ENCODE measurements around the gene DHRSX. TPM values are rescaled to one million over a fixed set of nuclear protein-coding genes. Genes with fewer than 3 reads are reported as not detected.
"Not testable (repeated sequence)": the region's sequence is repeated elsewhere in the genome, so short reads cannot be mapped to it uniquely, and the experiment has no call there.

Gene DHRSX
- total and polyA plus RNA-seq, 2 donors (not counting 3 experiments of a cell fraction or from before 2014, with no cell fraction given) = 27.1 to 37.7 TPM

- CTCF ChIA-PET = no interaction called here
- dilution Hi-C loops (cut with MboI; ENCODE audit: extremely low pct_ligation_motif_present, low sequenced_read_pairs) = no loop called here
- FAIRE-seq (peak; percentile 93), DNase-seq (ENCODE audit: low read depth, low spot score) (peak; percentile 23)
- POLR2A ChIA-PET = no interaction called here
- H3K27me3 ChIP-seq (ENCODE audit: control insufficient read depth in 2 of 2, insufficient read depth in 2 of 2, low read length in 2 of 2) = no peaks in the 10 kb centered on the region
- H3K27ac ChIP-seq (ENCODE audit: insufficient read depth, low read depth, low read length) = peak overlapping the region; percentile 35
- intact Hi-C loops (cut with micrococcal nuclease) = no loop called here
- H2AFZ ChIP-seq (ENCODE audit: low read depth, low read length) = peak overlapping the region; percentile 57
- no peaks in the 10 kb centered on the region for H3K9me3 ChIP-seq (replicated peaks; ENCODE audit: control insufficient read depth, insufficient read depth, low read length)
- no peaks in the 10 kb centered on the region for H3K36me3 ChIP-seq (ENCODE audit: control insufficient read depth in 2 of 2, extremely low read depth in 1 of 2, insufficient read depth in 2 of 2, low read length in 2 of 2)
- H3K4me2 ChIP-seq (ENCODE audit: insufficient read depth, low read length) = peak overlapping the region; percentile 6
- H3K79me2 ChIP-seq (ENCODE audit: control insufficient read depth, insufficient read depth, low read length) = no peaks in the 10 kb centered on the region
- peak; percentile 17 for TF ChIP-seq POLR2AphosphoS5 (IDR thresholded peaks at IDR 0.05; ENCODE audit: insufficient read depth, low read depth, low read length)
- TF ChIP-seq MAX (IDR thresholded peaks at IDR 0.05; ENCODE audit: insufficient read depth, insufficient read length) = no peak
- peak; percentile 56 for TF ChIP-seq FOS (IDR thresholded peaks at IDR 0.05; ENCODE audit: borderline replicate concordance, insufficient read depth, low read length)
- peak; percentile 34 for TF ChIP-seq GATA2 (IDR thresholded peaks at IDR 0.05; ENCODE audit: insufficient read depth, insufficient read length, low read depth, low read length)
- H3K9me1 ChIP-seq (replicated peaks; ENCODE audit: control insufficient read depth, extremely low read depth, insufficient read depth, low read length) = no peaks in the 10 kb centered on the region
- no peak overlapping the region for H3K9ac ChIP-seq (replicated peaks; ENCODE audit: extremely low read depth, insufficient read depth, low read length)
- H3K4me3 ChIP-seq (replicated peaks in 1 of 3; ENCODE audit: insufficient read depth in 1 of 3, low read depth in 1 of 3, low read length in 3 of 3) = no peak overlapping the region
- no peaks in the 10 kb centered on the region for H4K20me1 ChIP-seq (replicated peaks; ENCODE audit: control insufficient read depth, extremely low read depth, insufficient read depth, low read length)
- no TSS peak for BruUV-seq (replicated peaks)
- H3K4me1 ChIP-seq (ENCODE audit: control insufficient read depth, extremely low read depth, insufficient read depth, low read length) = peaks cover 11% of the 10 kb centered on the region
Measured at GRCh38 chrX:2351999-2352995, 148.5 kb downstream of the DHRSX start.

GRCh38 chrX:2351321-2351720, 149.5 kb downstream of the DHRSX start:
- peaks cover 11% of the 10 kb centered on the region for H3K4me1 ChIP-seq (ENCODE audit: control insufficient read depth, extremely low read depth, insufficient read depth, low read length)
- H2AFZ ChIP-seq (ENCODE audit: low read depth, low read length) = no peak overlapping the region
- no peak for TF ChIP-seq EZH2 (IDR thresholded peaks at IDR 0.05; ENCODE audit: borderline replicate concordance, low read depth, low read length, severe bottlenecking)
- peak; percentile 60 for TF ChIP-seq FOS (IDR thresholded peaks at IDR 0.05; ENCODE audit: borderline replicate concordance, insufficient read depth, low read length)

GRCh38 chrX:2350703-2351102, 150.1 kb downstream of the DHRSX start:
- H3K4me2 ChIP-seq (ENCODE audit: insufficient read depth, low read length); H2AFZ ChIP-seq (ENCODE audit: low read depth, low read length); H3K4me3 ChIP-seq (replicated peaks in 1 of 3; ENCODE audit: insufficient read depth in 1 of 3, low read depth in 1 of 3, low read length in 3 of 3); H3K36me3 ChIP-seq (ENCODE audit: control insufficient read depth in 2 of 2, extremely low read depth in 1 of 2, insufficient read depth in 2 of 2, low read length in 2 of 2); H3K9me1 ChIP-seq (replicated peaks; ENCODE audit: control insufficient read depth, extremely low read depth, insufficient read depth, low read length); FAIRE-seq; BruUV-seq (replicated peaks); H3K27me3 ChIP-seq (ENCODE audit: control insufficient read depth in 2 of 2, insufficient read depth in 2 of 2, low read length in 2 of 2); dilution Hi-C loops (cut with MboI; ENCODE audit: extremely low pct_ligation_motif_present, low sequenced_read_pairs); intact Hi-C loops (cut with micrococcal nuclease); CTCF ChIA-PET; H3K27ac ChIP-seq (ENCODE audit: insufficient read depth, low read depth, low read length); POLR2A ChIA-PET; DNase-seq (ENCODE audit: low read depth, low spot score); H3K9me3 ChIP-seq (replicated peaks; ENCODE audit: control insufficient read depth, insufficient read depth, low read length); H3K79me2 ChIP-seq (ENCODE audit: control insufficient read depth, insufficient read depth, low read length); H4K20me1 ChIP-seq (replicated peaks; ENCODE audit: control insufficient read depth, extremely low read depth, insufficient read depth, low read length); H3K9ac ChIP-seq (replicated peaks; ENCODE audit: extremely low read depth, insufficient read depth, low read length): not testable (repeated sequence)
- peaks cover 11% of the 10 kb centered on the region for H3K4me1 ChIP-seq (ENCODE audit: control insufficient read depth, extremely low read depth, insufficient read depth, low read length)

More at GRCh38 chrX:2351321-2351720, 149.5 kb downstream of the DHRSX start:
- Histone ChIP-seq H3K27me3 (ENCODE audit: control insufficient read depth in 2 of 2, insufficient read depth in 2 of 2, low read length in 2 of 2) (no peaks in the 10 kb centered on the region), H3K9me3 (replicated peaks; ENCODE audit: control insufficient read depth, insufficient read depth, low read length) (no peaks in the 10 kb centered on the region), H4K20me1 (replicated peaks; ENCODE audit: control insufficient read depth, extremely low read depth, insufficient read depth, low read length) (no peaks in the 10 kb centered on the region), H3K36me3 (ENCODE audit: control insufficient read depth in 2 of 2, extremely low read depth in 1 of 2, insufficient read depth in 2 of 2, low read length in 2 of 2) (no peaks in the 10 kb centered on the region), H3K4me2 (ENCODE audit: insufficient read depth, low read length) (no peak overlapping the region), H3K9me1 (replicated peaks; ENCODE audit: control insufficient read depth, extremely low read depth, insufficient read depth, low read length) (no peaks in the 10 kb centered on the region), H3K27ac (ENCODE audit: insufficient read depth, low read depth, low read length) (no peak overlapping the region), H3K4me3 (replicated peaks in 1 of 3; ENCODE audit: insufficient read depth in 1 of 3, low read depth in 1 of 3, low read length in 3 of 3) (no peak overlapping the region), H3K79me2 (ENCODE audit: control insufficient read depth, insufficient read depth, low read length) (no peaks in the 10 kb centered on the region), H3K9ac (replicated peaks; ENCODE audit: extremely low read depth, insufficient read depth, low read length) (no peak overlapping the region)
- BruUV-seq (replicated peaks) = no TSS peak
- FAIRE-seq = peak; percentile 64
- dilution Hi-C loops (cut with MboI; ENCODE audit: extremely low pct_ligation_motif_present, low sequenced_read_pairs) = no loop called here
- DNase-seq (ENCODE audit: low read depth, low spot score) = peak; percentile 8
- intact Hi-C loops (cut with micrococcal nuclease) = no loop called here
- POLR2A ChIA-PET = no interaction called here
- CTCF ChIA-PET = no interaction called here

Data from endothelial cell of umbilical vein (primary cell).